GM19372 (cell line): ENCODE results near the gene GP5.

Experiments used
- ATAC-seq: cut with Tn5 transposase; IDR thresholded peaks from one replicate; pipeline ENCODE4 v1.9.1; 2021; ENCODE audit warnings: mild to moderate bottlenecking, low read depth, moderate library complexity; ENCODE audit not compliant: unreplicated experiment

GP5 gene

DNA sequence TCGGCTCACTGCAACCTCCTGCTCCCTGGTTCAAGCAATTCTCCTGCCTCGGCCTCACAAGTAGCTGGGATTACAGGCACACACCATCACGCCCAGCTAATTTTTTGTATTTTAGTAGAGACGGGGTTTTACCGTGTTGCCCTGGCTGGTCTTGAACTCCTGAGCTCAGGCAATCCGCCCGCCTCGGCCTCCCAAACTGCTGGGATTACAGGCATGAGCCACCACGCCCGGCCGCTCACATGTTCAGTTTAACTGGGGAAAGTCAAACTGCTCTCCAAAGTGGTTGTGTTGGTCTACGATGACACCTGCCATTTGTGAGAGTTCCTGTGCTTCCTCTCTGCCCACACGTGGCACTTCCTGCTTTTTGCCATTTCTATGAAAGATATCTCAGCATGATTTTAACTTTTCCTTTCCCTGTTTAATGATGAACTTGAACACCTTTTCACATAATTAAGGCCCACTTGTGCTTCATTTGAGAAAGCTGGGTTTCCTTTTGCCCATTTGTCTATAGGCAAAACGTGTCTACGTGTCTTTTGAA is 877 bp upstream of the GP5 start:
- ATAC-seq = no peak

DNA sequence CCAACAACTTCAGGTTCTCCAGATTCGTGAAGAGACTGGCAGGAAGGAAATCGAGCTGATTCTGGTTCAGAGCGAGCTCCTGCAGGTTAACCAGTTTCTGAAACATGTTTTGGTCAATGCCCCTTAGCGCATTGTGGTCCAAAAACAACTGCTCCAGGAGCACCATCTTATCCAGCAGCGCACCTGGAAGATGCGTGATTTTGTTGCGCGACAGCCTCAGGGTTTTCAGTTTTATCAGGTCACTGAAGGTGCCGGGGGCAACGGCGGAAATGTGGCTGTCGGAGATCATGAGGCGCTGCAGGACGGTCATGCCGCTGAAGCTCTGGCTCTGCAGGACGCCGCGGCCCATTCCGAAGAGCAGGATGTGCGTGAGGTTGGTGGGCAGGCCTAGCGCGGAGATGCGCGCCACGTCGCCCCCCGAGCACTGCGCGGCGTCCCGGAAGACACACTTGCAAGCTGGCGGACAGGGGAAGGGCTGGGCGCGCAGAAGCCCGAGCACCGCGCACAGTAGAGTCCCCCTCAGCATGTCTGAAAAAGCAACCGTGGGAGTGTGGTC is 1.2 kb downstream of the GP5 start:
- no peak for ATAC-seq

DNA sequence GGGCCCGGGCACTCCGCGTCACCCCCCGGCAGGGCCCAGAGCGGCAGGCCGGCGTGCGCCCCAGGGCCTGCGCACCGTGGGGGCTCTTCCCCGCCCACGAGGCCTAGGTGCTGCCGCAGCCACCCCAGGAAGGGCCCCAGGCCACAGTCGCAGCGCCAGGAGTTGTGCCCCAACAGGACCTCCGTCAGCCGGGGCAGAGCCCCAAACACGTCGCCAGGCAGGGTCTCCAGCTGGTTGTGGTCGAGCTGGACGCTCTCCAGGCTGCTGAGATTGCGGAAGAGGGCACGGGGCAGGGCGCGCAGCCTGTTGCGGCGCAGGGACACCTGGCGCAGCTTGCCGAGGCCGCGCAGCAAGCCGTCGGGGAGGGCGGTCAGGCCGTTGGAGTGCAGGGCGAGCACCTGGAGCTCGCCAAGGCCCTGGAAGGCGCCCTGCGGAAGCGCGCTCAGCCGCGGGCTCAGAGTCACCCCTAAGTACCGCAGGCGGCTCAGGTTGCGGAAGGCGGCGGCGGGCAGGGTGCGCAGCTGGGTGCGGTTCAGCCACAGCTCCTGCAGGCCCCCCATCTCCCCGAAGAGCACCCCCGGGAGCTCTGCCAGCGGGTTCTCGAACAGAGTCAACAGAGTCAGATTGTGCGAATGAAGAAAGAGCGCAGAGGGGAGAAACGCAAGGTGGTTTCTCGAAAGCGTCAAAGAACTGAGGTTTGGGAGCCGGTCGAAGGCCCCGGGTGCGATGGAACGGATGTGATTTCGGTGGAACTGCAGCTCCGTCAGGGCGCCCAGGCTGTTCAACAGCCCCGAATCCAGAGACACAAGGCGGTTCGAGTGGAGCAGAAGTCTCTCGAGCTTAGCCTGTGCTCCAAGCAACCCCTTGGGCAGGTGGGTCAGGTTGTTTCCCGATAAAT is 2.0 kb downstream of the GP5 start:
- ATAC-seq = no peak

DNA sequence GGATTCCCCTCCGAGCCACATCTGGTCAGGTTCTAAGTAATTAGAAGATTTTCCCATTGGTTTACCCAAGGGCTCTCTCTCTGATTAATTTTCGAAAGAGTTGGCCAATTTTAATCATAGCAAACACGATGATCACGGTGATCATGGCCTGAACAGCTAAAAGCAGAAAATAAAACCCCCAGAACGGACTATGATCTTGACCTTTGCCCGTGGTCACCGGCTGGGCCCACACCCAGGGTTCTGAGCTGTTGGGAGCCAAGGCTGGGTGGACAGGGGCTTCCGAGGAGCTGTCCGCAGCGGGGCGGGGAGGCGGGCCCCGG is 2.6 kb downstream of the GP5 start:
- no peak for ATAC-seq

DNA sequence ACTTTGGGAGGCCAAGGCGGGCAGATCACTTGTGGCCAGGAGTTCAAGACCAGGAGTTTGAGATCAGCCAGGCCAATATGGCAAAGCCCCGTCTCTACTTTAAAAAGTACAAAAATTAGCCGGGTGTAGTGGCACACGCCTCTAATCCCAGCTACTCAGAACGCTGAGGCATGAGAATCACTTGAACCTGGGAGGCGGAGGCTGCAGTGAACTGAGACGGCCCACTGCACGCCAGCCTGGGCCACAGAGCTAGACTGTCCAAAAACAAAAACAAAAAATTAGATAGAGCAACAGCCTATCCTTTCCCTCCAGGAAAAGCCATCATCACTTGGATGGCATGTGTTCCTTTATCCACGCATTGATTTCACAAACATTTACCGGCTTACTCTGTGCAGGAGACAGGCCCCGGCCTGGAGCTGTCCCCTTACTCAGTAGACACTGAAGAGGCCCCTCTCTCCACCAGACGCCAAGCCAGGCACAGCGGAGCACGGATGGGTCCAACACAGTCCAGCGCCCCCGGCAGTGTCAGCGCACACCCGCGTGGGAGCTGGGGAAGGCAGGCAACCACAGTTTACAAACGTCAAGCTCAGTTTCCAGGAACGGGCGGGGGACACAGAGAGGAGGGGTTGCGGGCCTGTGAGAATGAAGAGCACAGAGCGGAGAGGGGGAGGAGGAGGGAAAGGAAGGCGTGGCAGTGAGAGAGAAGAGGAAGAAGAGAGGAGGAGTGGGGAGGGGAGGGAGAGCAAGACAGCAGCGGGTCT is 3.1 kb downstream of the GP5 start:
- no peak for ATAC-seq

DNA sequence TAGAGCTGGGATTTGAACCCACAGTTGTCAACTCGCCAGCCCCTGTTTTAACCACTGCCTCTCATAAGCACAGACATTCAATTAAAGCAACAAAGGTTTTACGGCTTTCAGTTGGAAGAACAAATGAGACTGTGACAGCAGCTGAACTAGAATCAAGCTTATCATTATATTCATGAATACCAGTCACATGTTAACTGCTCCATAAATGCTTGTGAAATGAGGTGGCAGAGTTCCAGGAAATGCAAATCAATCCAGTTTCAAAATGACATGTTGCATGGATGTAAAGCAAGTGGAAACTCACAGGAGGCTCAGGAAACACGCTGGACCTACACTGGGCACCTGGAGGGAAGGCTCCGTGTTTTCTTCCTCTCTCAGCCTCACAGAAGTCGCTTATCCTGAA is 3.9 kb downstream of the GP5 start:
- ATAC-seq = no peak

DNA sequence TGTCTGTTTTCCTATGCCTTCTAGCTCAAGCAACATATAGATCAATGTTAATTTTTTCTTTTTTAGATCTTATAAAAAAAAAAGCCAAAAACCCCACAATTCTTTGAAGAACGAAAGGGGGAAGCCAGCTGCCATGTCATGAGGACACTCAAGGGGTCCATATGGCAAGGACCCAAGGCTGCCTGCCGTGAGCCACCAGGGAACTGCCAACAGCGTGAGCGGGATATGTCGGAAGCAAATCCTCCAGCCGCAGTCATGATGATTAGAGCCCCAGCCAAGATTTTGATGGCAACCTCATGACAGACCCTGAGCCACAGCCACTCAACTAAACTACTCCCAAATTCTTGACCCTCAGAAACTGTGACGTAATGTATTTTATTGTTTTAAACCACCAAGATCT is 6.5 kb downstream of the GP5 start:
- no peak for ATAC-seq

DNA sequence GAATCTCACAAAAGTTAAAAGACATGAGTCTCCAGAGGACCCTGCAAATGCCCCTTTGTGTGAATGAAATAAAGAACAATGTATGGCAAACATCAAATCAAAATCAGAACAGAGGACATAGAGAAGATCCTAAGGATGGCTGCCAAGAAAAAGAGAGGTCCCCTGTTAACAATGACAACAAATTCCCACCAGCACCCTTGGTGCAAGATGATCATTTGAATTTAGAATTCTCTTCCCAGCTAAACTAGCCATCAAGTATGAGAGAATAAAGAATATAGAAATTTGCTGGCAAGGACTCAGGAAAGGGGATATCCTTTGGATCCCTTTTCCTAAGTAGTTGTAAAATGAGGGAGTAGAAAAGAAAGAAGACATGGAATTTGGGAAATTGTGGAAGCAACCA is 8.2 kb downstream of the GP5 start:
- no peak for ATAC-seq

DNA sequence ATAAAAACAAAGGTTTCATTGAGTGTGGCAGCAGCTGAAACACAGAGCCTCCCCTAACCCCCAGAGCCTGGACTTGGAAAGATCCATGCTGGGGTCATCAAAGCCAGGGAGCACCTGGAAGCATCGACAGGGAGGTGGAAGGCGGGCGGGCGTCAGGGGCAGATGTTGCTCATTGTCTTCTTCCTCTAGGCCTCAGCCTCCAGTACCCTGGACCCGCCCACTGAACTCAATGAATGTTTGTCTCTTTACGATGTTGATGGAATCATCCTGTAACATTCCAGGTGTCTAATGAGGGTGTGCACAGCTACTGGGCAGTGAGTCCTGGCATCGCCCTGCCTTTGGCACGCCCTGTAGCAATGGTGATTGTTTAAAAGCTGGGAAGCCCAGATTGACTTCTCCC is 9.8 kb downstream of the GP5 start:
- ATAC-seq = no peak

DNA sequence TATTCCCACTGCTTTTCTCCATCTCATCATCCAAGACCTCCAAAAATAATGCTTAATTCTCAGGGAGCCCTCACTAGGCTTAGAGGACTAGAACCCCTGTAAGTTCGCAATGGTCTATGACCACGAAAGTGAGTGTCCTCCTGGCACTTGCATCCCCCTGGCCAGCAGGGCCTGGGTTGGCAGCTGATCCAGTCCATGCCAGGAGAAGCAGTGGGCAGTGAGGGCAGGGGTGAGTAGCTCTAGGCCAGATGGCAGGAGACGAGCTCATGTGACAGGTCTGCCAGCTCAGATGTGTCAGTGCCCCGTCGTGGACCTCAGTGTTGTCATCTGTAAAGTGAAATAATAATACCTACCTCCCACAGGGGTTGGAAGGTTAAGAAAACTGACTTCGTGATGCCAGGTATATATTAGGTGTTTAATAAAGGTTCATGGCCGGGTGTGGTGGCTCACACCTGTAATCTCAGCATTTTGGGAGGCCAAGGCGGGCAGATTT is 11.1 kb downstream of the GP5 start:
- ATAC-seq = no peak

DNA sequence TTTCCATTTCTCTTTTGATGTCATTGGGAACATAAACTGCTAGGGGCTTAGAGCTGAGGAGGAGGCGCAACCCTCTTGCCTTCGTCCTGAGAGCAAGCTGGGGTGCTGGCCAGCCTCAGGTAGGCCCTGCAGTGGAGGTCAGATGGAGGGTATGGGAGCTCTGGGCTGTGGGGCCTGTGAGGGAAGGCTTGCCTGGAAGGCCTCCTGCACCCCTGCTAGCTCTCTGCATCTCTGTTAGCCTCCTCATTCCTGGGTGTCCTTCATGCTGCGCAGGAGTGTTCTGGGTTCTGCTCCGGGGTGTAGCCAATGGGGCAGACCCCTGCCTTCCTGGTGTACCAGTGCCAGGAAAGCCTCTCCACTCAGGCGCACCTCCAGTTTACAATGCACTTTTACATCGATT is 11.8 kb downstream of the GP5 start:
- no peak for ATAC-seq

DNA sequence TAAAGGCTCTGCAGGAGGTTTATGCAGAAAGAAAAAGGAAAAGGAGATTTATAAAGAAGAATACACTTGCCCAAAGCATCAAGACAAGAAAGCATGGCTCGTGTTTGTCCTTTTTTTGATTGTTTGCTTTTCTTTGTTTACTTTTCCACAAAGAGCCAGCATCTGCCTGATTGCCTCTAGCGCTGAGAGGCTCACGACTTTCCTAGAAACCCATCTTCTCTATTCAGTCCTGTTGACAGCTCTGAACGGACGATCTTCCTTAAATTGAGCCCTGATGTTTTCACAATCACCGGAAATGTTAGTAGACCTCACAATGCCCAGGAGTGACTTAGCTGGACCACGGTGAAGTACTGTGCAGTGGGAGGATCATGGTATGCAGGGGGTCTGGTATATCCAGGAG is 12.4 kb downstream of the GP5 start:
- no peak for ATAC-seq

DNA sequence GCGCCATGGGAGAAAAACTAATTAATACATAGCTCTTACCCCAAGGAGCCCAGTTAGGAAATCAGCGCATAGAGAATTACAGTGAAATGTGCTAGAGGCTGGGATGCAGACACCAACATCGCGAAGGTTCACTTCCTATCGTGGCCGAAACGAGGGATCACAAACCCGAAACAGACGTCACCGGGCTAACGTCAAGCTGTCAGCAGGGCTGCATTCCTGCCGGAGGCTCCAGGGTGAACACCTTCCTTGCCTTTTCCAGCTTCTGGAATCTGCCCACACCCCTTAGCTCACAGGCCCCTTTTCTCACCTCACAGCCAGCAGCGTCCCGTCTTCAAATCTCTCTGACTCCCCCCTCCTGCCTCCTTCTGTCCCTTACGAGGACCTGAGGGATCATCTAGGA is 13.0 kb downstream of the GP5 start:
- no peak for ATAC-seq

DNA sequence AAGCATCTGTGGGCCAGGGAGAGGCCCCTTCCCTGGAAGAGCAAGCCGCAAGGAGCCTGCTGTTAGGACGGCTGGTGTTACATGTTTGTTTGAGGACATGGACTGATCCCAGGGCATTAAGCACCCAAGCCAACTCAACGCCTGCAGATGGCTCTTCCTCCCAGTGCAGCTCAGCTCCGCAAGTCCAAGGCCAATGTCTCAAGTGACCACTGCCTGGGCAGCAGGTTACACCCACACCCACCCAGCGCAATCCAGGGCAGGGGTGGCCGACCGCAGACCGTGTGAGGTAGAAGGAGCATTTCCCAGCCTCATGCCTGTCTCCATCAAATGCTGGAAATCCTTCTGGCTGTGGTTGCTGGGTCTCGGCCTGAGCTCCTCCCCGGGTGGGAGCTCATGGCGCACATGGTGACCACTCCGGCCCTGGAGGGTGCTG is 14.5 kb downstream of the GP5 start:
- ATAC-seq = no peak

DNA sequence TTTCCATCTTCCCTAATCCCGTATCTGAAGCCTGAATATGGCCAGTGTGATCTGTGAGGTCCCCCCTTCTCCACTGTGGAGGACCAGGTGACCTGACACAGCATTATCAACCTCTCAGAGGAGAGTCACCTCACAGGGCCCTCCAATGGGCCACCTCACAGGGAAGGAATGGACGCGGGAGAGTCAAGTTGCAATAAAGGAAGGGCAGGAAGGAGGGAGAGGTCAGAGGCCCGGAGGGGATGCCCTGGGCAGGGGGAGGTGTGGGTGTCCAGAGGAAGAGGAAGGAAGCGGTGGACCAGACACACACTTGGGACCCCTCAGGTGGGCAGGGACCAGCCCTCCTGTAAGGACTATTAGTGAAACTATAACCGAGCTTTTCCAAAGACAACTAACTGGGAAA is 14.9 kb downstream of the GP5 start:
- no peak for ATAC-seq

DNA sequence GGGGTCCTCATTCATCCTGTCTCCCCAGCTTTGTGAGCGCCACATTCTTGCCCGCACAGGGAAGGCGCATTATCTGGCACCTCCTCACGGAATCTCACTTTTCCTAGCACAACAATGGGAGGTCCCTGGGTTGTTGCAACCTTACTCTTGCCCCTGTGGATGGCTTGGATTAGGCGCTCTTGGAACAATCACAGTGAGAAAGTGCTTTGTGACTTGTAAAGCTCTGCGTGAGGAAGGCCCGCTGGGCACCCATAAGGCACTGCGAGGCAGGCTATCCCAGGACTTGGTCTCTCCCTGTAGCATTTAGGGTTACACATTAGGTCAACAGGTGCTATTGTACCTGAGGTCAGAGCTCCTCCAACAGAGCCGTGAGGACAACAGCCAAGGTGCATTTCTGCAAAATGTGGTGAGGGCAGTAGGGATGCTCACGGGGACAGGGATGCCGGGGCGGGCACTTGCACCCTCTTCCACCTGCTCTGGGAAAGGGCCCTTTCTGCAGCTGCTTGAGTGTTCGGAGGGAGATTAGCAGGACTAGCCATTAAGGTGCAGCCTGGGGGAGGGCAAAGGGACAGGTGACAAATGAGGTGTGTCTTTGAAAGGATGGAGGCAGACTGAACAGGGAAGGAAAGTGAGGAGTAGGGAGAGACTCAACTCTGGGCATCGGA is 15.7 kb downstream of the GP5 start:
- no peak for ATAC-seq

DNA sequence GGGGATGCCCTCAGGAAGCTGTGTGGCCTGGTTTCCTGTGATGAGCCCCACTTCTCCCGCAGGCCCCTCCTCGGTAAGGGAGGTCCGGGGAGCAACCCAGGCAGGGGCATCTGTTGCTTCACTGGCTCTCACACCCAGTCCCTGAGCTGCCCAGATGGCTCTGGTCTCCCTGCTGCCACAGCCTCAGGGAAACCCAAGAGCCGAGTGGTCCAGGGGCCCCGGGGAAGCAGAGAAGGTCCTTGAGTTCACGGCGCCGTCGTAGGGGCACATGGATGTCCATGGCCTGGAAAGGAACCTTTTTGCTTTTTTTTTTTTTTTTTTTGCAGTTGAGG is 16.2 kb downstream of the GP5 start:
- no peak for ATAC-seq

DNA sequence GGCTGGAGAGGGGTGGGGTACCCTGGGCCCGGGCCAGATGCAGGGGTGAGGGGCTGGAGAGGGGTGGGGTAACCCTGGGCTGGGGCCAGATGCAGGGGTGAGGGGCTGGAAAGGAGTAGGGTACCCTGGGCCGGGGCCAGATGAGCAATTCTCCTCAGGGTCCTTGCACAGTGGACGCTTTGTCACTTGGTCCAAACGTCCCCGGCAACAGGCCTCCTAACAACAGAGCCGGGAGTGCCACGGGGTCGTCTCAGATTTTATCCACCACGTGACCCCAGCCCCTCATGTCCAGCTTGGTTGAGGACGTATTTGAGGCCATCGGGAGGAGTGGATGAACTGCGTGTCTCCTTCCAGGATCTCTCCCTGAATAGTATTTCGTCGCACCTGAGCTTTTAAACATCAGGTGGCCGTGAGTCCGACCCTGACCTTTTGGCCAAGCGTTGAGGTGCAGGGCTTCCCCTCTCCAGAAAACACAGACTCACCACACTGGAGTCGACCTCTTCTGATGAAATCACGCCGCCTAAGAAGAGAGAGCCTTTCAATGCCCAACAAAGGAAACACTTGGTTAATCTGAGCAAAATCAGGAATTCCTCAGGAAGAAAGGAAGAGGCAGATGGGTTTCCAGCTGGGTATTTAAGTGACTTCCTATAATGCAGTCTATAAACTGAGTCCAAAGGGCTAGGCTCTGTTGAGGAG is 16.7 kb downstream of the GP5 start:
- ATAC-seq = no peak

DNA sequence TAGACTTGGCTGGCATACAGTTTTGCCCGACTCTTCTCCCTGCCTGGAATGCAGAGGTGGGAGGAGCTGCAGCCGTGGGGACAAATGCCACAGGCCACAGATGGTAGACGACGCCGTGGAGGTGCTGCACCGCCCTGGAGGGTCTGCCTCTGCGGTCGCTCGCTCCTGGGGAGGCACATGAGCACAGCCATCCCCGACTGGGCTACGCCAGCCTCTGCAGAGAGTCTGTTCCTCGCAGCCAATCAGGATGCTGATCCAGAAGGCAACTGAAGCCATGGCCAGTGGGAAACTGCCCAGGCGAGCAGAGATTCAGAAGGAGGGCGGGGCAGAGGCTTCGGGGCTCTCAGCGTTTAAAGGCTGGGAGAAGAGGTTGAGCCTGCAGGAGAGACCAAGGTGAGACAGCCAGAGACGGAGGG is 17.6 kb downstream of the GP5 start:
- no peak for ATAC-seq

DNA sequence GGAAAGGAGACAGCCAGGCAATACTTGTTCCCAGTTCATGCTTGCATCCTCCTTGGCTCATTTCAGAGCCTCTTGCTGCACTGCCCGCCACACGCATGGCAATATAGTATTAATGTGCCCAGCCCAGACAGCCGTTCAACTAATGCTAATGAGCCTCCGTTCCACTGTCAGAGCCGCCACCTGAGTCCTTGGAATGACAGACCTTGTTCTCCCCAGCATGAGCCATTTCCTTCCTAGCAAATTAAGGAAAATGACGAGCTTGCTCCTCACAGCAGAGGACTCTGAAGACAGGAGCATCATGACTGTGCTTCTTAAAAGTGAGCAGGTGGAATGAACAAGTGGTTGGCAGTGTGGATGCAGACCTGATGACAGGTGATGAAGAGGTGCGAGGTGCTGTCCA is 18.7 kb downstream of the GP5 start:
- no peak for ATAC-seq
